GM13977 (cell line): ENCODE data around the gene ZNF366.

ENCODE experiments used
- DNase-seq: peaks from one replicate; pipeline ENCODE4 v3.0.0; 2012; ENCODE audit warnings: low spot score
- CTCF ChIP-seq: IDR thresholded peaks from 2 replicates; pipeline ENCODE4 v1.5.1; 2012; ENCODE audit warnings: mild to moderate bottlenecking, control low read depth; ENCODE audit not compliant: insufficient read depth; ENCODE audit errors: extremely low read depth, missing control alignments
- in situ Hi-C: fragments of 300-500 bp; cut with MboI; formaldehyde crosslinking; loops from one replicate; pipeline ENCODE4 v1.12.0; 2022; ENCODE audit warnings: low sequenced_read_pairs, low pct_unique_long_range_greater_than_20kb, mixed read lengths, inconsistent platforms; ENCODE audit not compliant: unreplicated experiment

ZNF366 gene

GRCh38 chr5:72472666-72473422 is 34.4 kb downstream of the ZNF366 start:
- in situ Hi-C loops, result no loop called here
- DNase-seq, result no peak
- TF ChIP-seq CTCF, result no peak

GRCh38 chr5:72472031-72472430 is 35.2 kb downstream of the ZNF366 start:
- in situ Hi-C loops, result no loop called here
- DNase-seq, result no peak
- no peak for TF ChIP-seq CTCF

GRCh38 chr5:72470826-72471225 is 36.4 kb downstream of the ZNF366 start:
- TF ChIP-seq CTCF, result no peak
- DNase-seq, result no peak
- in situ Hi-C loops, result no loop called here

- DNase-seq, result no peak
- in situ Hi-C loops, result no loop called here
- TF ChIP-seq CTCF, result no peak
Measured at GRCh38 chr5:72468606-72469005, 38.6 kb downstream of the ZNF366 start.

GRCh38 chr5:72468024-72468423 is 39.2 kb downstream of the ZNF366 start:
- no peak for DNase-seq
- in situ Hi-C loops, result no loop called here
- TF ChIP-seq CTCF, result no peak

- TF ChIP-seq CTCF, result no peak
- no peak for DNase-seq
- in situ Hi-C loops, result no loop called here
Measured at GRCh38 chr5:72467461-72467860, 39.7 kb downstream of the ZNF366 start.
